Measurements from ENCODE around the gene TMOD1.

The TMOD1 gene

GRCh38 chr9:97529363-97530076, 28.1 kb downstream of the TMOD1 start:
- Histone ChIP-seq H3K4me1 (ENCODE audit: control insufficient read depth, low read length) (no peaks in the 10 kb centered on the region), H3K79me2 (ENCODE audit: control insufficient read depth, low read length) (no peaks in the 10 kb centered on the region), H3K36me3 (ENCODE audit: control insufficient read depth, low read length) (no peaks in the 10 kb centered on the region), H3K27ac (ENCODE audit: low read depth, low read length) (no peak overlapping the region), H3F3A (ENCODE audit: control insufficient read depth, insufficient read depth) (no peaks in the 10 kb centered on the region), H3K4me3 (ENCODE audit: low read length) (no peak overlapping the region), H3K9me2 (replicated peaks; ENCODE audit: control insufficient read depth, low read length) (no peaks in the 10 kb centered on the region), H3K4me2 (ENCODE audit: low read length) (no peak overlapping the region), H3K27me3 (ENCODE audit: control insufficient read depth, low read length) (no peaks in the 10 kb centered on the region), H4K20me1 (ENCODE audit: control insufficient read depth, insufficient read depth, low read depth, low read length) (no peaks in the 10 kb centered on the region), H3K9me3 (ENCODE audit: control insufficient read depth, insufficient read depth, low read length) (no peaks in the 10 kb centered on the region)
- TF ChIP-seq, protein P1, sequence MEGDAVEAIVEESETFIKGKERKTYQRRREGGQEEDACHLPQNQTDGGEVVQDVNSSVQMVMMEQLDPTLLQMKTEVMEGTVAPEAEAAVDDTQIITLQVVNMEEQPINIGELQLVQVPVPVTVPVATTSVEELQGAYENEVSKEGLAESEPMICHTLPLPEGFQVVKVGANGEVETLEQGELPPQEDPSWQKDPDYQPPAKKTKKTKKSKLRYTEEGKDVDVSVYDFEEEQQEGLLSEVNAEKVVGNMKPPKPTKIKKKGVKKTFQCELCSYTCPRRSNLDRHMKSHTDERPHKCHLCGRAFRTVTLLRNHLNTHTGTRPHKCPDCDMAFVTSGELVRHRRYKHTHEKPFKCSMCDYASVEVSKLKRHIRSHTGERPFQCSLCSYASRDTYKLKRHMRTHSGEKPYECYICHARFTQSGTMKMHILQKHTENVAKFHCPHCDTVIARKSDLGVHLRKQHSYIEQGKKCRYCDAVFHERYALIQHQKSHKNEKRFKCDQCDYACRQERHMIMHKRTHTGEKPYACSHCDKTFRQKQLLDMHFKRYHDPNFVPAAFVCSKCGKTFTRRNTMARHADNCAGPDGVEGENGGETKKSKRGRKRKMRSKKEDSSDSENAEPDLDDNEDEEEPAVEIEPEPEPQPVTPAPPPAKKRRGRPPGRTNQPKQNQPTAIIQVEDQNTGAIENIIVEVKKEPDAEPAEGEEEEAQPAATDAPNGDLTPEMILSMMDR (IDR thresholded peaks at IDR 0.05; ENCODE audit: low read depth, low read length, poor library complexity, severe bottlenecking): no peak
- no peak for TF ChIP-seq EZH2phosphoT487 (IDR thresholded peaks at IDR 0.05; ENCODE audit: borderline replicate concordance, low read length)

- no peaks in the 10 kb centered on the region for H3K36me3 ChIP-seq (ENCODE audit: control insufficient read depth, low read length)
- H4K20me1 ChIP-seq (ENCODE audit: control insufficient read depth, insufficient read depth, low read depth, low read length): no peaks in the 10 kb centered on the region
- no peaks in the 10 kb centered on the region for H3K9me3 ChIP-seq (ENCODE audit: control insufficient read depth, insufficient read depth, low read length)
- H3K4me3 ChIP-seq (ENCODE audit: low read length): no peak overlapping the region
- H3F3A ChIP-seq (ENCODE audit: control insufficient read depth, insufficient read depth): no peaks in the 10 kb centered on the region
- no peaks in the 10 kb centered on the region for H3K9me2 ChIP-seq (replicated peaks; ENCODE audit: control insufficient read depth, low read length)
- no peaks in the 10 kb centered on the region for H3K4me1 ChIP-seq (ENCODE audit: control insufficient read depth, low read length)
- H3K79me2 ChIP-seq (ENCODE audit: control insufficient read depth, low read length): no peaks in the 10 kb centered on the region
- no peak overlapping the region for H3K4me2 ChIP-seq (ENCODE audit: low read length)
- no peaks in the 10 kb centered on the region for H3K27me3 ChIP-seq (ENCODE audit: control insufficient read depth, low read length)
- H3K27ac ChIP-seq (ENCODE audit: low read depth, low read length): no peak overlapping the region
- TF ChIP-seq, protein P1 (IDR thresholded peaks at IDR 0.05; ENCODE audit: low read depth, low read length, poor library complexity, severe bottlenecking): no peak
- no peak for TF ChIP-seq EZH2phosphoT487 (IDR thresholded peaks at IDR 0.05; ENCODE audit: borderline replicate concordance, low read length)
These were observed 30.5 kb downstream of the TMOD1 start for GRCh38 chr9:97531888-97532376.

DNA sequence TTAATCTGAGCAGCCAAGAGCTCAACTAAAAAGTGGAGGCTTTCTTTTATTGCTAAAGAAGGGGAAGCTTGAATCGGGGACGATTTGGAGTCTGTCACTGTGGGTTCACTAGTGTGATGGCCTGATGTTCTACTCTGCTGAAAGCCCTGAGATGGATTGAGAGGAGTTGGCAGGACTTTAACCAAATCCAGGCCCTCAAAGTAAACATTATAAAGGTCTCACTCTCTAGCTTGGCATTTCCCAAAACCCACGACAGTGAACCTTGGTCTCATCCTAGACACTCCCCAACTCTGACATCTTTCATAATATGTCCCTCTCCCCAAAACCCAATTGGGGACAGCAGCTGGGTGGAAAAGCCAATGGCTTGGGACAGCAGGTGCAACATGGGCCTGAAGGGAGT, 32.7 kb downstream of the TMOD1 start:
- Histone ChIP-seq H3K4me1 (ENCODE audit: control insufficient read depth, low read length) (no peaks in the 10 kb centered on the region), H3K4me3 (ENCODE audit: low read length) (no peak overlapping the region), H3K27ac (ENCODE audit: low read depth, low read length) (no peak overlapping the region), H4K20me1 (ENCODE audit: control insufficient read depth, insufficient read depth, low read depth, low read length) (no peaks in the 10 kb centered on the region), H3K79me2 (ENCODE audit: control insufficient read depth, low read length) (no peaks in the 10 kb centered on the region), H3F3A (ENCODE audit: control insufficient read depth, insufficient read depth) (no peaks in the 10 kb centered on the region), H3K4me2 (ENCODE audit: low read length) (no peak overlapping the region), H3K36me3 (ENCODE audit: control insufficient read depth, low read length) (no peaks in the 10 kb centered on the region), H3K9me2 (replicated peaks; ENCODE audit: control insufficient read depth, low read length) (no peaks in the 10 kb centered on the region), H3K27me3 (ENCODE audit: control insufficient read depth, low read length) (no peaks in the 10 kb centered on the region), H3K9me3 (ENCODE audit: control insufficient read depth, insufficient read depth, low read length) (no peaks in the 10 kb centered on the region)
- no peak for TF ChIP-seq EZH2phosphoT487 (IDR thresholded peaks at IDR 0.05; ENCODE audit: borderline replicate concordance, low read length)
- TF ChIP-seq, protein P1 (IDR thresholded peaks at IDR 0.05; ENCODE audit: low read depth, low read length, poor library complexity, severe bottlenecking): no peak

Data from DOHH2 (cell line).